ENCODE measurements around the gene MBOAT1. TPM values are rescaled to one million over a fixed set of nuclear protein-coding genes. Genes with fewer than 3 reads are reported as not detected.
"Not testable (repeated sequence)": the region's sequence is repeated elsewhere in the genome, so short reads cannot be mapped to it uniquely, and the experiment has no call there.

MBOAT1 gene
- total RNA-seq, 1 donor from 2014 or later, result 5.4 TPM

GRCh38 chr6:20147469-20147868, 64.8 kb downstream of the MBOAT1 start:
- Histone ChIP-seq H3K4me1 (no peaks in the 10 kb centered on the region), H3K27ac (no peak overlapping the region), H3K9me3 (no peaks in the 10 kb centered on the region), H3K4me3 (no peak overlapping the region), H3K27me3 (no peaks in the 10 kb centered on the region), H3K36me3 (peaks cover 0 to 23% of the 10 kb centered on the region in 2 donors)
- TF ChIP-seq CTCF (IDR thresholded peaks at IDR 0.05), result no peak
- DNase-seq (ENCODE audit: low spot score in 2 of 2), result no peak
- intact Hi-C loops (cut with DNase I), result no loop called here

GRCh38 chr6:20146831-20147230, 65.4 kb downstream of the MBOAT1 start:
- not testable (repeated sequence) for DNase-seq (ENCODE audit: low spot score in 2 of 2)

GRCh38 chr6:20146291-20146690, 66.0 kb downstream of the MBOAT1 start:
- TF ChIP-seq CTCF (IDR thresholded peaks at IDR 0.05), result no peak
- peaks cover 0 to 20% of the 10 kb centered on the region in 2 donors for H3K36me3 ChIP-seq
- DNase-seq (ENCODE audit: low spot score in 2 of 2), result no peak
- H3K27me3 ChIP-seq, result no peaks in the 10 kb centered on the region
- H3K4me3 ChIP-seq, result no peak overlapping the region
- no peaks in the 10 kb centered on the region for H3K9me3 ChIP-seq
- no peak overlapping the region for H3K27ac ChIP-seq
- no peaks in the 10 kb centered on the region for H3K4me1 ChIP-seq
- intact Hi-C loops (cut with DNase I), result no loop called here

More at GRCh38 chr6:20146831-20147230, 65.4 kb downstream of the MBOAT1 start:
- H3K4me3 ChIP-seq; H3K4me1 ChIP-seq; intact Hi-C loops (cut with DNase I); H3K9me3 ChIP-seq; H3K27ac ChIP-seq; H3K27me3 ChIP-seq: not testable (repeated sequence)
- H3K36me3 ChIP-seq, result peaks cover 0 to 25% of the 10 kb centered on the region in 2 donors

GRCh38 chr6:20142866-20143265, 69.4 kb downstream of the MBOAT1 start:
- no peak for DNase-seq (ENCODE audit: low spot score in 2 of 2)
- H3K27me3 ChIP-seq, result no peaks in the 10 kb centered on the region
- H3K4me3 ChIP-seq, result no peak overlapping the region
- H3K36me3 ChIP-seq, result peaks cover 0 to 18% of the 10 kb centered on the region in 2 donors
- intact Hi-C loops (cut with DNase I), result no loop called here
- no peaks in the 10 kb centered on the region for H3K4me1 ChIP-seq
- no peak overlapping the region for H3K27ac ChIP-seq
- H3K9me3 ChIP-seq, result no peaks in the 10 kb centered on the region
- TF ChIP-seq CTCF (IDR thresholded peaks at IDR 0.05), result no peak

GRCh38 chr6:20141931-20142330, 70.3 kb downstream of the MBOAT1 start:
- intact Hi-C loops (cut with DNase I), result no loop called here
- Histone ChIP-seq H3K4me1 (no peaks in the 10 kb centered on the region), H3K4me3 (no peak overlapping the region), H3K9me3 (no peaks in the 10 kb centered on the region), H3K36me3 (peaks cover 0 to 18% of the 10 kb centered on the region in 2 donors), H3K27me3 (no peaks in the 10 kb centered on the region), H3K27ac (no peak overlapping the region)
- DNase-seq (ENCODE audit: low spot score in 2 of 2), result no peak
- no peak for TF ChIP-seq CTCF (IDR thresholded peaks at IDR 0.05)

GRCh38 chr6:20139127-20139963, 72.9 kb downstream of the MBOAT1 start:
- peaks cover 0 to 16% of the 10 kb centered on the region in 2 donors for H3K36me3 ChIP-seq
- H3K9me3 ChIP-seq; H3K27ac ChIP-seq; DNase-seq (ENCODE audit: low spot score in 2 of 2); intact Hi-C loops (cut with DNase I); H3K4me3 ChIP-seq; H3K27me3 ChIP-seq; H3K4me1 ChIP-seq: not testable (repeated sequence)
